Activated naive CD4-positive, alpha-beta T cell treated with anti-CD3 and anti-CD28 coated beads, Interleukin-2, amount 50 U/mL, for 72 hours (primary cell): ENCODE measurements around the gene ZNF804B. TPM values are rescaled to one million over a fixed set of nuclear protein-coding genes. Genes with fewer than 3 reads are reported as not detected.

ENCODE experiments used
- ATAC-seq, 2 donors: fragments of 150-1000 bp; cut with Tn5 transposase; 2 replicates each; pipeline ENCODE4 v1.10.0; 2021; ENCODE audit warnings: mild to moderate bottlenecking in 2 of 2, moderate library complexity in 2 of 2
- DNase-seq, 2 donors: peaks; one replicate each; pipeline ENCODE4 v3.0.0; 2021 to 2022; ENCODE audit warnings: low spot score in 2 of 2
- H3K27ac Mint-ChIP-seq, 2 donors: one replicate each; pipeline ENCODE4 v1.8.0; 2022; ENCODE audit warnings: mild to moderate bottlenecking in 2 of 2, mixed read lengths in 2 of 2
- H3K36me3 Mint-ChIP-seq, 2 donors: one replicate each; pipeline ENCODE4 v1.8.0; 2022; ENCODE audit warnings: mixed read lengths in 2 of 2
- H3K9me3 Mint-ChIP-seq, 2 donors: one replicate each; pipeline ENCODE4 v1.8.0; 2022; ENCODE audit warnings: mixed read lengths in 2 of 2
- total RNA-seq, 2 donors: library from RNA; stranded (reverse); gene quantifications; one replicate each; pipeline ENCODE4 v1.2.3, GENCODE V29; 2022

Gene ZNF804B
- total RNA-seq, 2 donors from 2014 or later: not detected

- ATAC-seq (no peak), DNase-seq (no peak)
- Mint-ChIP-seq H3K27ac (no peak overlapping the region), H3K36me3 (no peaks in the 10 kb centered on the region), H3K9me3 (no peaks in the 10 kb centered on the region)
Observed at GRCh38 chr7:88919478-88920131, 160.1 kb downstream of the ZNF804B start.

GRCh38 chr7:88922944-88923343 lies 163.4 kb downstream of the ZNF804B start:
- Mint-ChIP-seq H3K9me3 (no peaks in the 10 kb centered on the region), H3K27ac (no peak overlapping the region), H3K36me3 (no peaks in the 10 kb centered on the region)
- no peak for DNase-seq
- no peak for ATAC-seq

- no peaks in the 10 kb centered on the region for H3K36me3 Mint-ChIP-seq
- ATAC-seq (no peak), DNase-seq (no peak)
- no peaks in the 10 kb centered on the region for H3K9me3 Mint-ChIP-seq
- no peak overlapping the region for H3K27ac Mint-ChIP-seq
Observed at GRCh38 chr7:88928276-88928675, 168.8 kb downstream of the ZNF804B start.

GRCh38 chr7:88929719-88930118 lies 170.2 kb downstream of the ZNF804B start:
- DNase-seq (no peak), ATAC-seq (no peak)
- H3K36me3 Mint-ChIP-seq: no peaks in the 10 kb centered on the region
- no peaks in the 10 kb centered on the region for H3K9me3 Mint-ChIP-seq
- H3K27ac Mint-ChIP-seq: no peak overlapping the region

- Mint-ChIP-seq H3K36me3 (no peaks in the 10 kb centered on the region), H3K27ac (no peak overlapping the region), H3K9me3 (no peaks in the 10 kb centered on the region)
- ATAC-seq (no peak), DNase-seq (no peak)
Observed at GRCh38 chr7:88933285-88933684, 173.8 kb downstream of the ZNF804B start.

- DNase-seq: no peak
- Mint-ChIP-seq H3K27ac (no peak overlapping the region), H3K36me3 (no peaks in the 10 kb centered on the region), H3K9me3 (no peaks in the 10 kb centered on the region)
- no peak for ATAC-seq
Observed at GRCh38 chr7:88942815-88943501, 183.5 kb downstream of the ZNF804B start.

GRCh38 chr7:88951826-88952225 lies 192.3 kb downstream of the ZNF804B start:
- H3K27ac Mint-ChIP-seq: no peak overlapping the region
- H3K36me3 Mint-ChIP-seq: no peaks in the 10 kb centered on the region
- no peaks in the 10 kb centered on the region for H3K9me3 Mint-ChIP-seq
- DNase-seq: no peak
- no peak for ATAC-seq

- no peak for ATAC-seq
- no peak for DNase-seq
- Mint-ChIP-seq H3K9me3 (no peaks in the 10 kb centered on the region), H3K36me3 (no peaks in the 10 kb centered on the region), H3K27ac (no peak overlapping the region)
Observed at GRCh38 chr7:88964418-88964817, 204.9 kb downstream of the ZNF804B start.

- no peaks in the 10 kb centered on the region for H3K36me3 Mint-ChIP-seq
- ATAC-seq (no peak), DNase-seq (no peak)
- H3K9me3 Mint-ChIP-seq: no peaks in the 10 kb centered on the region
- H3K27ac Mint-ChIP-seq: no peak overlapping the region
Observed at GRCh38 chr7:88965371-88965770, 205.9 kb downstream of the ZNF804B start.

- DNase-seq (no peak), ATAC-seq (no peak)
- H3K36me3 Mint-ChIP-seq: no peaks in the 10 kb centered on the region
- H3K9me3 Mint-ChIP-seq: no peaks in the 10 kb centered on the region
- no peak overlapping the region for H3K27ac Mint-ChIP-seq
Observed at GRCh38 chr7:88967432-88967831, 207.9 kb downstream of the ZNF804B start.

- DNase-seq (no peak), ATAC-seq (no peak)
- H3K27ac Mint-ChIP-seq: no peak overlapping the region
- H3K9me3 Mint-ChIP-seq: no peaks in the 10 kb centered on the region
- no peaks in the 10 kb centered on the region for H3K36me3 Mint-ChIP-seq
Observed at GRCh38 chr7:88969167-88969566, 209.7 kb downstream of the ZNF804B start.

- no peak overlapping the region for H3K27ac Mint-ChIP-seq
- no peak for ATAC-seq
- no peaks in the 10 kb centered on the region for H3K9me3 Mint-ChIP-seq
- H3K36me3 Mint-ChIP-seq: no peaks in the 10 kb centered on the region
- DNase-seq: no peak
Observed at GRCh38 chr7:88985295-88985694, 225.8 kb downstream of the ZNF804B start.

GRCh38 chr7:89001306-89001705 lies 241.8 kb downstream of the ZNF804B start:
- Mint-ChIP-seq H3K36me3 (no peaks in the 10 kb centered on the region), H3K9me3 (no peaks in the 10 kb centered on the region), H3K27ac (no peak overlapping the region)
- DNase-seq (no peak), ATAC-seq (no peak)

- ATAC-seq (peak; percentile 71 to 83), DNase-seq (no peak)
- peak overlapping the region; percentile 67 to 93 for H3K27ac Mint-ChIP-seq
- H3K36me3 Mint-ChIP-seq: no peaks in the 10 kb centered on the region
- no peaks in the 10 kb centered on the region for H3K9me3 Mint-ChIP-seq
Observed at GRCh38 chr7:89002981-89003956, 243.8 kb downstream of the ZNF804B start.

- ATAC-seq (no peak), DNase-seq (no peak)
- Mint-ChIP-seq H3K9me3 (peaks cover 0 to 19% of the 10 kb centered on the region in 2 donors), H3K36me3 (peaks cover 11 to 21% of the 10 kb centered on the region in 2 donors), H3K27ac (no peak overlapping the region)
Observed at GRCh38 chr7:89012016-89012415, 252.5 kb downstream of the ZNF804B start.

GRCh38 chr7:89017695-89018094 lies 258.2 kb downstream of the ZNF804B start:
- DNase-seq: no peak
- H3K27ac Mint-ChIP-seq: no peak overlapping the region
- peaks cover 3 to 6% of the 10 kb centered on the region in 2 donors for H3K36me3 Mint-ChIP-seq
- H3K9me3 Mint-ChIP-seq: peaks cover 13 to 15% of the 10 kb centered on the region in 2 donors
- ATAC-seq: no peak

- no peak for DNase-seq
- peaks cover 0 to 5% of the 10 kb centered on the region in 2 donors for H3K36me3 Mint-ChIP-seq
- H3K27ac Mint-ChIP-seq: no peak overlapping the region
- H3K9me3 Mint-ChIP-seq: peaks cover 11 to 15% of the 10 kb centered on the region in 2 donors
- ATAC-seq: no peak
Observed at GRCh38 chr7:89021741-89022140, 262.2 kb downstream of the ZNF804B start.
